Left lung (tissue), 10 donors: Measurements from ENCODE around the gene PRKN. TPM values are rescaled to one million over a fixed set of nuclear protein-coding genes. Genes with fewer than 3 reads are reported as not detected.

Experiments used
- ATAC-seq: fragments of 200-7000 bp; cut with Tn5 transposase; one replicate; pipeline ENCODE4 v1.9.1; 2020; ENCODE audit warnings: moderate library complexity
- DNase-seq, 4 donors: peaks; one replicate each; pipeline ENCODE4 v3.0.0-alpha.2; 2013 to 2020
- H3K27ac ChIP-seq, 2 donors: fragments of 200-600 bp; sonication (generic) in 1 of 2; one replicate each; pipeline versions ENCODE4 v1.5.0 to v1.8.0; 2020 to 2021
- H3K27me3 ChIP-seq, 2 donors: fragments of 200-600 bp; sonication (generic) in 1 of 2; one replicate each; pipeline versions ENCODE4 v1.5.0 to v1.8.0; 2020 to 2021
- H3K36me3 ChIP-seq, 2 donors: fragments of 200-600 bp; sonication (generic) in 1 of 2; one replicate each; pipeline versions ENCODE4 v1.5.0 to v1.8.0; 2020 to 2021
- H3K4me1 ChIP-seq, 2 donors: fragments of 200-600 bp; one replicate each; pipeline ENCODE4 v1.8.0; 2021
- H3K4me3 ChIP-seq, 2 donors: fragments of 200-600 bp; sonication (generic) in 1 of 2; one replicate each; pipeline versions ENCODE4 v1.5.0 to v1.8.0; 2020 to 2021; ENCODE audit warnings: mild to moderate bottlenecking in 1 of 2
- H3K9me3 ChIP-seq, 2 donors: fragments of 200-600 bp; sonication (generic) in 1 of 2; one replicate each; pipeline versions ENCODE4 v1.5.0 to v1.8.0; 2020 to 2021
- intact Hi-C, 2 donors: fragments of 100-400 bp; cut with DNase I; formaldehyde crosslinking; loops; one replicate each; pipeline versions ENCODE4 v1.11.2 to v1.14.2; 2022
- polyA plus RNA-seq, 6 donors: library from polyadenylated mRNA; unstranded; fragments of 120-200 nt; gene quantifications; one replicate each; pipeline ENCODE4 v1.2.1, GENCODE V29; 2013; ENCODE audit not compliant: insufficient read length in 6 of 6
- total RNA-seq, 2 donors: library from RNA; stranded (reverse); fragmentation: NEBNext Ultra II Directional; extraction: Animal tissue kit (Norgen Biotek cat#: 25700); gene quantifications; one replicate each; pipeline ENCODE4 v1.2.1, GENCODE V29; 2021
- TF ChIP-seq, protein P1 (sequence below), 2 donors: fragments of 200-600 bp; sonication (generic) in 1 of 2; IDR thresholded peaks; one replicate each; pipeline versions ENCODE4 v1.5.0 to v1.8.0; 2021; ENCODE audit warnings: antibody characterized with exemption in 2 of 2
- donor health status: DM: no; HTN: yes; CAD: no.
- donor health status: DM: no; HTN: no; CAD: no.

PRKN gene
- total and polyA plus RNA-seq, 8 donors: 1.9 to 4.3 (median 2.5) TPM

- Histone ChIP-seq H3K9me3 (no peaks in the 10 kb centered on the region), H3K27me3 (no peaks in the 10 kb centered on the region), H3K27ac (no peak overlapping the region), H3K4me3 (no peak overlapping the region), H3K36me3 (no peaks in the 10 kb centered on the region), H3K4me1 (no peaks in the 10 kb centered on the region)
- intact Hi-C loops: no loop called here
- DNase-seq: no peak
- no peak for ATAC-seq
- TF ChIP-seq, protein P1, sequence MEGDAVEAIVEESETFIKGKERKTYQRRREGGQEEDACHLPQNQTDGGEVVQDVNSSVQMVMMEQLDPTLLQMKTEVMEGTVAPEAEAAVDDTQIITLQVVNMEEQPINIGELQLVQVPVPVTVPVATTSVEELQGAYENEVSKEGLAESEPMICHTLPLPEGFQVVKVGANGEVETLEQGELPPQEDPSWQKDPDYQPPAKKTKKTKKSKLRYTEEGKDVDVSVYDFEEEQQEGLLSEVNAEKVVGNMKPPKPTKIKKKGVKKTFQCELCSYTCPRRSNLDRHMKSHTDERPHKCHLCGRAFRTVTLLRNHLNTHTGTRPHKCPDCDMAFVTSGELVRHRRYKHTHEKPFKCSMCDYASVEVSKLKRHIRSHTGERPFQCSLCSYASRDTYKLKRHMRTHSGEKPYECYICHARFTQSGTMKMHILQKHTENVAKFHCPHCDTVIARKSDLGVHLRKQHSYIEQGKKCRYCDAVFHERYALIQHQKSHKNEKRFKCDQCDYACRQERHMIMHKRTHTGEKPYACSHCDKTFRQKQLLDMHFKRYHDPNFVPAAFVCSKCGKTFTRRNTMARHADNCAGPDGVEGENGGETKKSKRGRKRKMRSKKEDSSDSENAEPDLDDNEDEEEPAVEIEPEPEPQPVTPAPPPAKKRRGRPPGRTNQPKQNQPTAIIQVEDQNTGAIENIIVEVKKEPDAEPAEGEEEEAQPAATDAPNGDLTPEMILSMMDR (IDR thresholded peaks at IDR 0.05): no peak
Observed at GRCh38 chr6:162698440-162698839, 29.1 kb downstream of the PRKN start.

GRCh38 chr6:162697872-162698403, 29.6 kb downstream of the PRKN start:
- TF ChIP-seq, protein P1 (IDR thresholded peaks at IDR 0.05): no peak
- ATAC-seq: no peak

GRCh38 chr6:162690158-162690557, 37.4 kb downstream of the PRKN start:
- H3K9me3 ChIP-seq: no peaks in the 10 kb centered on the region
- TF ChIP-seq, protein P1 (IDR thresholded peaks at IDR 0.05): no peak
- no peak overlapping the region for H3K27ac ChIP-seq
- intact Hi-C loops: no loop called here
- H3K27me3 ChIP-seq: no peaks in the 10 kb centered on the region
- no peak for DNase-seq
- no peak overlapping the region for H3K4me3 ChIP-seq
- no peaks in the 10 kb centered on the region for H3K36me3 ChIP-seq
- no peaks in the 10 kb centered on the region for H3K4me1 ChIP-seq
- ATAC-seq: no peak

More at GRCh38 chr6:162697872-162698403, 29.6 kb downstream of the PRKN start:
- Histone ChIP-seq H3K9me3 (no peaks in the 10 kb centered on the region), H3K4me1 (no peaks in the 10 kb centered on the region), H3K4me3 (no peak overlapping the region), H3K27ac (no peak overlapping the region), H3K27me3 (no peaks in the 10 kb centered on the region), H3K36me3 (no peaks in the 10 kb centered on the region)
- intact Hi-C loops: no loop called here
- DNase-seq: no peak

- intact Hi-C loops: no loop called here
- TF ChIP-seq, protein P1 (IDR thresholded peaks at IDR 0.05): no peak
Observed at GRCh38 chr6:162688751-162689345, 38.7 kb downstream of the PRKN start.

GRCh38 chr6:162685586-162685985, 42.0 kb downstream of the PRKN start:
- Histone ChIP-seq H3K4me3 (no peak overlapping the region), H3K27me3 (no peaks in the 10 kb centered on the region), H3K27ac (no peak overlapping the region), H3K36me3 (no peaks in the 10 kb centered on the region), H3K9me3 (peaks cover 0 to 2% of the 10 kb centered on the region in 2 donors), H3K4me1 (no peaks in the 10 kb centered on the region)
- no peak for ATAC-seq
- no peak for DNase-seq
- intact Hi-C loops: no loop called here
- TF ChIP-seq, protein P1 (IDR thresholded peaks at IDR 0.05): no peak

More at GRCh38 chr6:162688751-162689345, 38.7 kb downstream of the PRKN start:
- Histone ChIP-seq H3K9me3 (no peaks in the 10 kb centered on the region), H3K36me3 (no peaks in the 10 kb centered on the region), H3K4me3 (no peak overlapping the region), H3K27me3 (no peaks in the 10 kb centered on the region), H3K4me1 (no peaks in the 10 kb centered on the region), H3K27ac (no peak overlapping the region)
- no peak for ATAC-seq
- no peak for DNase-seq
